DMS 273 (cell line): Measurements from ENCODE around the gene EBLN1.

Experiments used
- DNase-seq: peaks from one replicate; lab custom pipeline; 2025; ENCODE audit not compliant: unreplicated experiment; lab: John Stamatoyannopoulos, UW

EBLN1 gene

DNA sequence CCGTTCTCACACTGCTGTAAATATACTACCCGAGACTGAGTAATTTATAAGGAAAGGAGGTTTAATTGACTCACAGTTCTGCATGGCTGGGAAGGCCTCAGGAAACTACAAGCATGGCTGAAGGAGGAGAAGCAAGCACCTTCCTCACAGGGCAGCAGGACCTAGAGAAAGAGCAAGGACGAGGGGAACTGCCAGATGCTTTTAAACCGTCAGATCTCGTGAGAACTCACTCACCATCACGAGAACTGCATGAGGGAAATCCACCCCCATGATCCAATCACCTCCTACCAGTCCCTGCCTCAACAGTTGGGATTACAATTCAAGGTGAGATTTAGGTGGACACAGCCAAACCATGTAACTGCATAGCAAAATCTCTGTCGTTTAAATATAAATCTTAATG lies at the start of gene EBLN1:
Gene EBLN1, minus strand, starts transcription at position 174 of the 400 bp plus-strand sequence. CDS start 8,032 bp downstream, outside the sequence.
- DNase-seq = no peak

DNA sequence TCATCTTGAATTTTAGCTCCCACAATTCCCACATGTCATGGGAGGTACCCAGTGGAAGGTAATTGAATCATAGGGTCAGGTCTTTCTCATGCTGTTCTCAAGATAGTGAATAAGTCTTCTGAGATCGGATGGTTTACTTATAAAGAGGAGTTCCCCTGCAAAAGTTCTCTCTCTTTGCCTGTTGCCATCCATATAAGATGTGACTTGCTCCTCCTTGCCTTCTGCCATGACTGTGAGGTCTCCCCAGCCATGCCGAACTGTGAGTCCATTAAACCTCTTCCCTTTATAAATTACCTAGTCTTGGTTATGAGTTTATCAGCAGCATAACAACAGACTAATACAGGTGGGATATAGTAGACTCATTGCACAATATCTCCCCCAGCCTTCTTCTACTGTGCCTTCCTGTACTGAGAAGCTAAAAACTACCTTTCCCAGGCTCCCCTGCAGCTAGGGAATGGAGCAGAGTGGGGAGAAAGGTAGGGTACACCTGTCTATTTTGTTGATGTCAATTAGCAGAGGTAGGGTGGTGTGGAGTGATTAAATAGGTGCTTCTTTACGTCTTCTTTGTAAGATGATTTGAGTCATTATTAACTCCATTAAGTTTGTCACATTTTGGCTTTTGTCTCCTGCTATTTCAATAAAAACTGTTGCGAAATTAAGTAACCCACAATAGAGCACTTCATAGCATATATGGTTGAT lies 48.2 kb upstream of the EBLN1 start:
- DNase-seq = no peak

DNA sequence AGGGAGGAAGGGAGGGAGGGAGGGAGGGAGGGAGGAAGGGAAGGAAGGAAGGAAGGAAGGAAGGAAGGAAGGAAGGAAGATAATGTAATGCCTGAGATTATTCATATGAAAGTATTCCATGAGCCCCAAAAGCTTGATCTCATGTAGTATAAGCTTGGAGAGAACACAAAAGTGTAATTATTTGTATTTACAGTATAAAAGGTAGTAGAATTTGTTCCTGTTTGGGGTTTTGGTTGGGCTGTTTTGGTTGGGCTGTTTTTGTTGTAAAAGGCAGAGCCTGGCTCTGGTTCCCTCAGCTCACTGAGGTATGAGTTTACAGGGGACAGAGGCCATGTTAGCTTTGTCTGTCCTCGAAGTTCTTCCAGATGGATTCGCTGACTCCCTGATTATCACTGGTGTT lies 45.3 kb upstream of the EBLN1 start:
- DNase-seq = no peak

DNA sequence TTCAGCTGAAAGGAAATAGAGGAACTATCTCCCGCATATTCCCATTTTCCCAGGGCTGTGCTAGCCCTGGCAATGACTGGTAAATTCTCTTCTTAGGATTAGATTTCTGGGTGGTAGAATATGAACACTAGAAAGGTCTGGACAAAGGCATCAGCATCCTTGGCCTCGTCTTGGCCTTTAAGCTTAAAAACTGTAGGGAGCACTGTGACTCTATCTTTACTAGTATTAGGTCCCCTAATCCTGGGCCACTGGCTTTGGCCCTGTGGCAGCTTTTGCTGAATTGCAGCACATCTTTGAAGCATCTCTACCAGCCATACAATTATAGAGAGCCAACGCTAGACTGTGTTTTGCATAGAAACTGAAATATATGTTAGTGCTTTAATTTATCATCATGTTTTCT lies 41.5 kb upstream of the EBLN1 start:
- peak; percentile 19 for DNase-seq

DNA sequence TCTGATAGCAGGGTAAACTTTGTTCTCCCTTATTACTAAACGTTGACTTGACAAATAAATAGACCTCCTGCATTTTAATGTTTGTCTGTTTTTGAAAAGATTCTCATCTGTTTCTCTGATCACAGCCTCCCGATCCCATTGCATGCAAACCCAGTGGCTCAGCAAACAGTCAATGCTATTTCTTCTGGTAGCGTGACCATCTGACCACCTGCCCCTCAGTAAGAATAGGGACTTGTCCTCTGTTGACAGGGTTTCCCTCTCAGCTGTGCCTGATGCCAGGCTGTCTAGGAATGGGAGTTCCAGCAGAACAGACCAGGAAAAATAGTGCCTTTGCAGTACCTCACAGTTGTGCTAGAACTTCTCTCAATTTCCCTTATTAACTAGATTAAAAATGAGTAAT lies 40.7 kb upstream of the EBLN1 start:
- no peak for DNase-seq

DNA sequence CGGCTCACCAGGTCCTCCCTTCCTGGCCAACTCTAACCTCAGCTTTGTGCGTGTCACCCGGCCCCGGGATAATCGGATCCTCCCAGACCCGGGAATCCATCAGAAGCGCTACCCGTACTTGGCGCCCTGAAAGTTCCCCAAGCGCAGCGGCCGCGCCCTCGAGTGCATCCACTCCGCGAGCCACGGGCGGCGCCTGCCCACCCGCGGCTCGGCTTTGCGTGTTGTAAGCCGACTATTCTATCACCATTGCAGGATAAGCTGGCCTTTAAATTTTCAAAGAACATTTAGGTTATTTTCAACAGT lies 35.7 kb upstream of the EBLN1 start:
- no peak for DNase-seq

GRCh38 chr10:22252801-22253579 lies 35.2 kb upstream of the EBLN1 start:
- no peak for DNase-seq

DNA sequence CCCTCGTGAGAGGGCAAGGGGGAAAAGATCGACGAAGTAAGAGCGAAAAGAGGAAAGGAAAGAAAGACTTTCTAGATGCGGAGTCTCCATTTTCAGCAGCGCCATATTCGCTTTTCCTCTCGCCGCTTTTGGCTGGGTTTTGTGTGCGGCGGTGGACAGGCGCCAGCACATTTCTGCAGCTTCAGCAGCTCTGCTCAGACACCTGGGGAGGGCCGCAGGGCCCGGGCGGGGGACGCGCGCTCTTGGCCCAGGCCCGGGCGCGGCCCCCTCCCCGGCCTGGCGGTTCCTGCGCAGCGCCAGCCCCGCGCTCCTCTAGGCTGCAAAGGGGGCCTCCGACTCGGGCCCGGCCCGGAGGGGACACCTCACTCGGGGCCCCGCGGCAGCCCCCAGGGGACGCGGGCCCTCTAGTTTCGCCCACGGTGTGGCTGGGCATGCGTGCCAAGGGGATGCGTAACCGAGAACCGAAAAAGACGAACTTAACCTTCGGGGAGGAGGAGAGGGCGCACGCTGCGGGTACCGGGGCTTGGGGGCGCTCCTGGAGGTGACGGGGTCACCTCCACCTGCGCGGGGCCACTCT lies 34.5 kb upstream of the EBLN1 start:
- DNase-seq = peak; percentile 57

- DNase-seq = peak; percentile 81
Measured at GRCh38 chr10:22251751-22252223, 34.0 kb upstream of the EBLN1 start.

DNA sequence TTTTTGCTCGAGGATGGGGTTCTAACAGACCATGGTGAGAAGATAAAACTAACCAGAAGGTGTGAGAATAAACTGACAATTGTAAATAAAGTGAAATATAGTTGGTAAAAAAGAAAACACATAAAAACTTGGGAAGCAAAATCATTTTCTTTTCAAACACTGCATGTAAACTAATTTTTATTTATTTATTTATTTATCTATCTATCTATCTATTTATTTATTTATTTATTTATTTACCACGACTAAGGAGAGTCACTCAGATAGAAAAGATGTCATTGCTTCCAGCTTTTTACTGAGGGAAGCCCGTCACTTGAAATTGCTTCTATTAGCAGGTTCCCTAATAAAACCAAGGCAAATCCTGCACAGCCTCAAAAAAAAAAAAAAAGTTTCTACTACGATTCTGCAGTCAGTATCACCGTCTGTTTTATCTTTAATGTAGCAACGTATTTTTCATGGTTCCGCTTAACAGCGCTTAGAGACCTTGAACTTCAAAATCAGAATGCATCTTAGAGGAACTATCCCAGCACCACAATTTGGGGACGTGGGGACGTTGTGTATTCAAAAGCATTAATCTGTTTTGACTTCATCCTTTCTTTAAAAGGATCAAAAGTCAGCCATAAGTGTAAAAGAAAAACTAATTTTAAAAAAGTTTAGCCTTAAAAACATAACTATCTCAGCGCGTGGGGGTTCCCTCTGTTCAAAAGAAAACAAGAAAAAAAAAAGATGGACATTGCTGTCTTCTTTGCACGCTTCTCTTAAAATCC lies 33.3 kb upstream of the EBLN1 start:
- DNase-seq = peak; percentile 30

DNA sequence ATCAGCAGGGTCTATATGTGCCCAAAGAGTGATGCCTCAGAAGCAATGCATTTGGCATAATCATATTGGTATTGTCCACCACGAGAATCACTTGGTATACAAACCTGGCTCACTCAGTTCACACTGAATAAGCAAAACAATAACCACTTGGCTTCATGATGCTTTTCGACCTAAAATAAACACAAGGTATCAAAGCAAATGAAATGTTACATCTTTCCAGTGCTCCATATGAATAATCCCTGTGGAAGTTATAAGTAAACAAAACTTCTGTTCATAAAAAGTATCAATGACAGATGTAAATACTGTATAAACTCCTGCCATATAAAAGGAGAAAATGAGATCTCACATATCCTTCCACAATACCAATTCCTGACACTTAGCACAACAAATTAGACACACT lies 29.8 kb upstream of the EBLN1 start:
- no peak for DNase-seq

- DNase-seq = no peak
Measured at GRCh38 chr10:22246680-22247391, 29.0 kb upstream of the EBLN1 start.

DNA sequence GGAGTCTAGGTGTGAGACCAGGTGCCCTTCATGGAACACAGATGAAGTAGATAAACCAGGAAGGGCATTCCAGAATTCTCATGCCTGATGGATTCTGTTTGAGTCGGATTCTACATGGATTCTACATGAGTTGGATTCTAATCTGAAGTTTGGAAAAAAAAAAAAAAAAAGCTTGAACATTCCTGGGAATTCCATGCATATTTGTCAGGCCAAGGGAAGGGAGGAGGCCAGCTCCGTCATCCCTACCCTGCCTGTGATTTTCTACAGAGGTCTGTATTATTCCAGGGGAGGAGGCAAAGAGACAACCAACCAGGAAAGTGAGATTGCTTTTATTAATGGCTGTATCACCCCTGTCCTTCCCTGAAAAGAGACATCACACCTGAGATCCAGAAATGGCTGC lies 27.8 kb upstream of the EBLN1 start:
- DNase-seq = no peak

DNA sequence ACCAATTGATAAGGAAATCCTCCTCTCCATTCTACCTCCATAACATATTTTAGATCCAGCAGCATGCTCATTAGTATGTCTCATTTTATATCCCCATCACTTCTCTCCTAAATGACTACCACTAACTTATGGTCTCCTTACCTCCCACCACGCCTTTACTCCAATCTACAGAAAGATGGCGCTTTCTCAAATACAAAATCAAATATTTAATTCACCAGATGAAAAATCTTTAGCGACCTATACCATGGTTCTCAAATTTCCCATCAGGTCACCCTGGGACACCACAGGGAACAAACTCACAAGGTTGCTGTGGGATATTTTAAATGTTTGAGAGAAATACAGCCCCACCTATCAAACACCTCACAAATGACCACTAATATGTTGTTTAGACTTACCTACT lies 27.0 kb upstream of the EBLN1 start:
- DNase-seq = no peak

- peak; percentile 2 for DNase-seq
Measured at GRCh38 chr10:22244001-22244400, 26.2 kb upstream of the EBLN1 start.

- no peak for DNase-seq
Measured at GRCh38 chr10:22243321-22243720, 25.5 kb upstream of the EBLN1 start.

GRCh38 chr10:22231260-22231659 lies 13.4 kb upstream of the EBLN1 start:
- DNase-seq = no peak

GRCh38 chr10:22230158-22230833 lies 12.5 kb upstream of the EBLN1 start:
- peak; percentile 82 for DNase-seq

DNA sequence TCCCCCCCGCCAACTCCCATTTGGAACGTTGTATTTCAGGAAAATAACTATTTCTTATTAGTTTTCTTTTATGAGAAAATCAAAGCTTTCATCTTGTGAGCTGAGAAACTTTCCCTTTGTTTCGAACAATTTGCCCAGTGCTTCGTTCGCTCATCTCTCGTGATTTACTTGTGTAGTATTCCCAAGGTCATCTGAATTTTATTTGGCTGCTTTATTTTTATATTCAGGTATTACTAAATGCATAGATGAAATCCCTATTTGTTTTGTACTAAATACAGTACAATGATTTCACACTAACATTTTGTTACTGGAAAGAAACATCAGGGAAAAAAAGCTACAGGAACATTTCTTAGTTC lies 12.0 kb upstream of the EBLN1 start:
- DNase-seq = peak; percentile 34
